Measurements from ENCODE around the gene PHACTR1.

PHACTR1 gene

DNA sequence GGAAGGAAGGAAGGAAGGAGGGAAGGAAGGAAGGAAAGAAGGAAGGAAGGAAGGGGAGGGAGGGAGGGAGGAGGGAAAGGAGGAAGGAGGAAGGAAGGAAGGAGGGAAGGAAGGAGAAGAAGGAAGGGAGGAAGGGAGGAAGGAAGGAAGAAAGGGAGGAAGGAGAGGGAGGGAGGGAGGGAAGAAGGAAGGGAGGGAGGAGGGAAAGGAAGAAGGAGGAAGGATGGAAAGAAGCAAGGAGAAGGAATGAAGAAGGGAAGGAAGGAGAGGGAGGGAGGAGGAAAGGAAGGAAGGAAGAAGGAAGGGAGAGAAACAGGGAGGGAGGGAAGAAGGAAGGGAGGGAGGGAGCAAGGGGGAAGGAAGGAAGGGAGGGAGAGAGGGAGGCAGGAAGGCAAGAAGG, 204.9 kb downstream of the PHACTR1 start:
- H3K4me2 ChIP-seq (ENCODE audit: low read length): no peak overlapping the region
- H3K9me2 ChIP-seq (ENCODE audit: low read depth, low read length): no peaks in the 10 kb centered on the region
- H3K9ac ChIP-seq (ENCODE audit: low read length): no peak overlapping the region
- H3K9me3 ChIP-seq (ENCODE audit: low read length): no peaks in the 10 kb centered on the region
- H3K4me1 ChIP-seq (ENCODE audit: insufficient read depth, low read length, severe bottlenecking): no peaks in the 10 kb centered on the region
- H3K4me3 ChIP-seq (ENCODE audit: low read depth, low read length, poor library complexity, severe bottlenecking): no peak overlapping the region
- no peak for TF ChIP-seq EZH2 (IDR thresholded peaks at IDR 0.05; ENCODE audit: borderline replicate concordance, low read length)
- TF ChIP-seq, protein P1, sequence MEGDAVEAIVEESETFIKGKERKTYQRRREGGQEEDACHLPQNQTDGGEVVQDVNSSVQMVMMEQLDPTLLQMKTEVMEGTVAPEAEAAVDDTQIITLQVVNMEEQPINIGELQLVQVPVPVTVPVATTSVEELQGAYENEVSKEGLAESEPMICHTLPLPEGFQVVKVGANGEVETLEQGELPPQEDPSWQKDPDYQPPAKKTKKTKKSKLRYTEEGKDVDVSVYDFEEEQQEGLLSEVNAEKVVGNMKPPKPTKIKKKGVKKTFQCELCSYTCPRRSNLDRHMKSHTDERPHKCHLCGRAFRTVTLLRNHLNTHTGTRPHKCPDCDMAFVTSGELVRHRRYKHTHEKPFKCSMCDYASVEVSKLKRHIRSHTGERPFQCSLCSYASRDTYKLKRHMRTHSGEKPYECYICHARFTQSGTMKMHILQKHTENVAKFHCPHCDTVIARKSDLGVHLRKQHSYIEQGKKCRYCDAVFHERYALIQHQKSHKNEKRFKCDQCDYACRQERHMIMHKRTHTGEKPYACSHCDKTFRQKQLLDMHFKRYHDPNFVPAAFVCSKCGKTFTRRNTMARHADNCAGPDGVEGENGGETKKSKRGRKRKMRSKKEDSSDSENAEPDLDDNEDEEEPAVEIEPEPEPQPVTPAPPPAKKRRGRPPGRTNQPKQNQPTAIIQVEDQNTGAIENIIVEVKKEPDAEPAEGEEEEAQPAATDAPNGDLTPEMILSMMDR (IDR thresholded peaks at IDR 0.05; ENCODE audit: low read length): no peak
- no peak overlapping the region for H3K27ac ChIP-seq (ENCODE audit: low read depth, low read length, poor library complexity, severe bottlenecking)
- no peaks in the 10 kb centered on the region for H3K79me2 ChIP-seq (ENCODE audit: insufficient read depth, low read length)
- H3K27me3 ChIP-seq (ENCODE audit: insufficient read depth, low read length): peaks cover 4% of the 10 kb centered on the region; the same call in 1 of the 2 replicates
- no peaks in the 10 kb centered on the region for H3K36me3 ChIP-seq (ENCODE audit: insufficient read depth, low read length)
- no peaks in the 10 kb centered on the region for H4K20me1 ChIP-seq (ENCODE audit: insufficient read depth, low read length)
- no peaks in the 10 kb centered on the region for H3F3A ChIP-seq (ENCODE audit: insufficient read depth, low read length)
- H2AFZ ChIP-seq (ENCODE audit: low read length): no peak overlapping the region

DNA sequence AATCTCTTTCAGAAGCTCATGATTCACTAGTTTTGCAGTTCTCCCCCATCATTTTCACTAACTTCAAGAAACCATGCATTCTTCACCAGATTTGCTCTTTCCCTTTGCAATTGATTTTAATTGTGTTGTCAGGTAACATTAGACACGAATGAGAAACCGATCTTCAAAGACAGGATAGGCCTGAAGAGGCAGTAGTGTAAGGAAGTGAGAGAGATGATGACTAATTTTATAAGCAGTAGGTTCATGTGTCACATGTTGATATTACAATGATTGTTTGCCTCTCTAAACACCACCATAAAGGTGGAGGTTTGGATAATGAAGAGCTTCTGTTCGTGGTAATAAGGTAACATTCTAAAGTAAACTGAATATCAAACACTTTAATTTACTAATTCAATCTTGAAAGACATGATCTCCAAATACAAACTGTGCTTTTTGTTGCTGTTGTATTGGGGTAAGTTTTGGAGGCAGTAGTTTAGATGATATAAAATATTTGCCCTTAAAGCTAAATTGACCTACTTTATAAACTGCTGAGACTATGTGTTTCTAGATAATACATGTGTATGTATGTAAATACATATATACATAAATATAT, 207.2 kb downstream of the PHACTR1 start:
- Histone ChIP-seq H3K9ac (ENCODE audit: low read length) (no peak overlapping the region), H3K9me2 (ENCODE audit: low read depth, low read length) (no peaks in the 10 kb centered on the region), H3F3A (ENCODE audit: insufficient read depth, low read length) (no peaks in the 10 kb centered on the region), H3K4me2 (ENCODE audit: low read length) (no peak overlapping the region), H3K27ac (ENCODE audit: low read depth, low read length, poor library complexity, severe bottlenecking) (no peak overlapping the region), H2AFZ (ENCODE audit: low read length) (no peak overlapping the region), H3K36me3 (ENCODE audit: insufficient read depth, low read length) (no peaks in the 10 kb centered on the region), H3K4me3 (ENCODE audit: low read depth, low read length, poor library complexity, severe bottlenecking) (no peak overlapping the region), H3K9me3 (ENCODE audit: low read length) (no peaks in the 10 kb centered on the region), H3K4me1 (ENCODE audit: insufficient read depth, low read length, severe bottlenecking) (no peaks in the 10 kb centered on the region), H4K20me1 (ENCODE audit: insufficient read depth, low read length) (no peaks in the 10 kb centered on the region), H3K79me2 (ENCODE audit: insufficient read depth, low read length) (no peaks in the 10 kb centered on the region), H3K27me3 (ENCODE audit: insufficient read depth, low read length) (no peaks in the 10 kb centered on the region)
- TF ChIP-seq, protein P1 (IDR thresholded peaks at IDR 0.05; ENCODE audit: low read length): no peak
- TF ChIP-seq EZH2 (IDR thresholded peaks at IDR 0.05; ENCODE audit: borderline replicate concordance, low read length): no peak

DNA sequence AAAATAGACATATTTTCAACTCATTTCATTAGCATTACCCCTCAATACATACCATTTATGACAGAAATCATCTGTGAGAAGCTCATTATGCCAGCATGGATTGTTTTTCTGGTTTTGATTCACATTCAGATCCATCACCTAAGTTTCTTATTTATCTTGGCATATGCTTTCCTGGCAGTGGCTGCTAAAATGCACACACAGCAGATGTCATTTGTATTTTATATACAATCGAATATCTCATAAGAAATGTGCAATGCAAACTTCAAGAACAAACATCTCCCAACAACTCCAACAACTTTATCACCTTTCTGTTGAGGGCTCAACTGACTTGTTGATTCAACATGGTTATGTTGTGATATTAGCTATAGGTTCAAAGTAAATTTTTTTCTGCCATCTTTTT, 208.3 kb downstream of the PHACTR1 start:
- no peak overlapping the region for H3K4me2 ChIP-seq (ENCODE audit: low read length)
- no peak overlapping the region for H3K4me3 ChIP-seq (ENCODE audit: low read depth, low read length, poor library complexity, severe bottlenecking)
- H3K36me3 ChIP-seq (ENCODE audit: insufficient read depth, low read length): no peaks in the 10 kb centered on the region
- H2AFZ ChIP-seq (ENCODE audit: low read length): no peak overlapping the region
- H3F3A ChIP-seq (ENCODE audit: insufficient read depth, low read length): no peaks in the 10 kb centered on the region
- no peaks in the 10 kb centered on the region for H3K4me1 ChIP-seq (ENCODE audit: insufficient read depth, low read length, severe bottlenecking)
- H3K27ac ChIP-seq (ENCODE audit: low read depth, low read length, poor library complexity, severe bottlenecking): no peak overlapping the region
- no peaks in the 10 kb centered on the region for H3K9me3 ChIP-seq (ENCODE audit: low read length)
- no peak overlapping the region for H3K9ac ChIP-seq (ENCODE audit: low read length)
- no peaks in the 10 kb centered on the region for H3K9me2 ChIP-seq (ENCODE audit: low read depth, low read length)
- H4K20me1 ChIP-seq (ENCODE audit: insufficient read depth, low read length): no peaks in the 10 kb centered on the region
- no peaks in the 10 kb centered on the region for H3K79me2 ChIP-seq (ENCODE audit: insufficient read depth, low read length)
- H3K27me3 ChIP-seq (ENCODE audit: insufficient read depth, low read length): no peaks in the 10 kb centered on the region
- TF ChIP-seq EZH2 (IDR thresholded peaks at IDR 0.05; ENCODE audit: borderline replicate concordance, low read length): no peak
- TF ChIP-seq, protein P1 (IDR thresholded peaks at IDR 0.05; ENCODE audit: low read length): no peak

Measured in OCI-LY1 (cell line).